H1 (cell line): ENCODE data around the gene TUBGCP6. TPM values are rescaled to one million over a fixed set of nuclear protein-coding genes. Genes with fewer than 3 reads are reported as not detected.

Source experiments
- CTCF ChIA-PET: fragments of 300-600 bp; sonication (Branson Sonifier 250); formaldehyde crosslinking; loops from one replicate; lab custom pipeline; 2021; ENCODE audit not compliant: partially characterized antibody; lab: Charles Lee
- POLR2A ChIA-PET: fragments of 300-600 bp; sonication (Branson Sonifier 250); formaldehyde crosslinking; loops from one replicate; lab custom pipeline; 2021; ENCODE audit warnings: inconsistent platforms; ENCODE audit not compliant: partially characterized antibody; lab: Charles Lee
- DNase-seq, 2 experiments: peaks; one replicate each; pipeline versions ENCODE4 v3.0.0 to v3.0.0-alpha.2; 2010 to 2022; ENCODE audit warnings: low spot score in 2 of 2, low read depth in 1 of 2, mixed read lengths in 1 of 2
- FAIRE-seq: peaks from 2 replicates; lab custom pipeline; 2011; peaks lifted over from hg19 to GRCh38; lab: Jason Lieb, UNC
- H2AFZ ChIP-seq: 2 replicates; pipeline ENCODE4 v1.8.1; 2012; ENCODE audit warnings: low read length, inconsistent platforms
- H2AK5ac ChIP-seq: 2 replicates; pipeline ENCODE4 v1.6.1; 2013; ENCODE audit warnings: low read depth, low read length
- H2BK120ac ChIP-seq: replicated peaks from 2 replicates; pipeline ENCODE3; 2013; ENCODE audit warnings: low read depth, low read length, inconsistent platforms
- H2BK12ac ChIP-seq: 2 replicates; pipeline ENCODE4 v1.6.1; 2013; ENCODE audit warnings: low read depth, low read length
- H2BK15ac ChIP-seq: 2 replicates; pipeline ENCODE4 v1.6.1; 2013; ENCODE audit warnings: low read length
- H2BK20ac ChIP-seq: 2 replicates; pipeline ENCODE4 v1.6.1; 2013; ENCODE audit warnings: low read length
- H2BK5ac ChIP-seq: 2 replicates; pipeline ENCODE4 v1.6.1; 2013; ENCODE audit warnings: low read depth, low read length
- H3K14ac ChIP-seq: 2 replicates; pipeline ENCODE4 v1.6.1; 2013; ENCODE audit warnings: inconsistent platforms; ENCODE audit not compliant: insufficient read length
- H3K18ac ChIP-seq: 2 replicates; pipeline ENCODE4 v1.6.1; 2013; ENCODE audit warnings: low read length; ENCODE audit errors: extremely low read depth
- H3K23ac ChIP-seq: 2 replicates; pipeline ENCODE4 v1.6.1; 2013; ENCODE audit warnings: inconsistent platforms; ENCODE audit not compliant: insufficient read length
- H3K23me2 ChIP-seq: 2 replicates; pipeline ENCODE4 v1.6.1; 2013; ENCODE audit warnings: low read depth, low read length
- H3K27ac ChIP-seq: 2 replicates; pipeline ENCODE4 v1.6.1; 2011; ENCODE audit warnings: low read depth, low read length, inconsistent platforms
- H3K27me3 ChIP-seq, 4 experiments: replicated peaks in 1 of 4; 1 replicate in 1 of 4; 2 replicates in 3 of 4; pipeline versions ENCODE4 v1.6.1 to v1.8.1; 2011 to 2013; ENCODE audit warnings: low read length in 3 of 4, mild to moderate bottlenecking in 3 of 4, inconsistent platforms in 2 of 4, mixed read lengths in 2 of 4, moderate library complexity in 1 of 4; ENCODE audit not compliant: control insufficient read depth in 3 of 4, insufficient read depth in 3 of 4; ENCODE audit errors: extremely low read depth in 1 of 4
- H3K36me3 ChIP-seq, 4 experiments: 2 replicates each; pipeline versions ENCODE4 v1.6.1 to v1.8.1; 2011 to 2013; ENCODE audit warnings: mild to moderate bottlenecking in 4 of 4, low read length in 3 of 4, moderate library complexity in 2 of 4, control low read depth in 1 of 4, inconsistent platforms in 1 of 4; ENCODE audit not compliant: insufficient read depth in 4 of 4, control insufficient read depth in 2 of 4
- H3K4ac ChIP-seq: replicated peaks from 2 replicates; pipeline ENCODE3; 2013; ENCODE audit warnings: low read length, low read depth, mixed read lengths, inconsistent platforms; ENCODE audit not compliant: insufficient read length
- H3K4me1 ChIP-seq, 4 experiments: replicated peaks in 1 of 4; 1 replicate in 1 of 4; 2 replicates in 3 of 4; pipeline versions ENCODE4 v1.6.1 to v1.8.1; 2011 to 2013; ENCODE audit warnings: low read length in 3 of 4, inconsistent platforms in 2 of 4, mixed read lengths in 1 of 4; ENCODE audit not compliant: insufficient read depth in 4 of 4, control insufficient read depth in 3 of 4
- H3K4me2 ChIP-seq, 2 experiments: 2 replicates each; pipeline versions ENCODE4 v1.6.1 to v1.8.1; 2011 to 2013; ENCODE audit warnings: low read depth in 2 of 2, low read length in 2 of 2, control low read depth in 1 of 2, inconsistent platforms in 1 of 2, mild to moderate bottlenecking in 1 of 2; ENCODE audit not compliant: insufficient read depth in 1 of 2
- H3K4me3 ChIP-seq, 4 experiments: fragments of 200-600, 300-600 bp in 1 of 4; sonication (generic), shearing (Covaris generic), sonication (Bioruptor Twin) in 1 of 4; 2 replicates each; pipeline versions ENCODE4 v1.5.1 to v1.8.1; 2011 to 2016; ENCODE audit warnings: low read length in 4 of 4, low read depth in 3 of 4, control low read depth in 2 of 4, inconsistent platforms in 2 of 4, mild to moderate bottlenecking in 2 of 4, mixed read lengths in 1 of 4, moderate library complexity in 1 of 4; ENCODE audit not compliant: insufficient read depth in 2 of 4; ENCODE audit errors: extremely low read depth in 1 of 4
- H3K56ac ChIP-seq: replicated peaks from 2 replicates; pipeline ENCODE3; 2013; ENCODE audit warnings: low read depth, mild to moderate bottlenecking, mixed read lengths, low read length, inconsistent platforms; ENCODE audit not compliant: insufficient read length
- H3K79me1 ChIP-seq: 2 replicates; pipeline ENCODE4 v1.6.1; 2013; ENCODE audit warnings: low read depth, low read length, control low read depth
- H3K79me2 ChIP-seq, 2 experiments: 2 replicates each; pipeline versions ENCODE4 v1.6.1 to v1.8.1; 2012 to 2013; ENCODE audit warnings: low read length in 2 of 2, mild to moderate bottlenecking in 2 of 2, inconsistent platforms in 1 of 2; ENCODE audit not compliant: insufficient read depth in 2 of 2, control insufficient read depth in 1 of 2
- H3K9ac ChIP-seq, 4 experiments: replicated peaks in 1 of 4; 1 replicate in 1 of 4; 2 replicates in 3 of 4; pipeline versions ENCODE4 v1.6.1 to v1.8.1; 2011 to 2013; ENCODE audit warnings: low read depth in 3 of 4, low read length in 3 of 4, control low read depth in 2 of 4, mild to moderate bottlenecking in 2 of 4, moderate library complexity in 2 of 4, inconsistent platforms in 1 of 4; ENCODE audit errors: extremely low read depth in 1 of 4
- H3K9me3 ChIP-seq, 2 experiments: 2 replicates each; pipeline versions ENCODE4 v1.6.1 to v1.8.1; 2012 to 2013; ENCODE audit warnings: mild to moderate bottlenecking in 2 of 2, moderate library complexity in 2 of 2, control low read depth in 1 of 2, inconsistent platforms in 1 of 2, low read depth in 1 of 2, low read length in 1 of 2, mixed read lengths in 1 of 2; ENCODE audit not compliant: insufficient read depth in 2 of 2
- H4K20me1 ChIP-seq, 2 experiments: replicated peaks in 1 of 2; 2 replicates each; pipeline versions ENCODE3 to v1.8.1; 2011 to 2013; ENCODE audit warnings: inconsistent platforms in 2 of 2, low read length in 2 of 2, mild to moderate bottlenecking in 1 of 2; ENCODE audit not compliant: insufficient read depth in 2 of 2, control insufficient read depth in 1 of 2
- H4K5ac ChIP-seq: 2 replicates; pipeline ENCODE4 v1.6.1; 2013; ENCODE audit warnings: low read length, low read depth, mixed read lengths, inconsistent platforms; ENCODE audit not compliant: insufficient read length
- H4K8ac ChIP-seq: 2 replicates; pipeline ENCODE4 v1.8.0; 2013; ENCODE audit warnings: mild to moderate bottlenecking, moderate library complexity, low read length, inconsistent platforms; ENCODE audit not compliant: insufficient read depth; ENCODE audit errors: extremely low read depth
- H4K91ac ChIP-seq: replicated peaks from 2 replicates; pipeline ENCODE3; 2013; ENCODE audit warnings: low read length, mixed read lengths, inconsistent platforms; ENCODE audit not compliant: insufficient read length
- ATF3 ChIP-seq: IDR thresholded peaks from 2 replicates; pipeline ENCODE4 v1.6.1; 2011; ENCODE audit warnings: low read depth, mild to moderate bottlenecking, low read length; ENCODE audit not compliant: insufficient read depth
- CHD2 ChIP-seq: IDR thresholded peaks from 2 replicates; pipeline ENCODE4 v1.6.1; 2012; ENCODE audit warnings: low read length, improper control_type of control experiment
- EGR1 ChIP-seq: IDR thresholded peaks from 2 replicates; pipeline ENCODE4 v1.6.1; 2011; ENCODE audit warnings: low read depth, low read length, borderline replicate concordance
- GABPA ChIP-seq: IDR thresholded peaks from 2 replicates; pipeline ENCODE4 v1.6.1; 2011; ENCODE audit warnings: mild to moderate bottlenecking, low read length, moderate library complexity, borderline replicate concordance; ENCODE audit not compliant: insufficient read depth
- KDM5A ChIP-seq: fragments of 200-600 bp; IDR thresholded peaks from 2 replicates; pipeline ENCODE4 v1.7.1; 2012; ENCODE audit warnings: mild to moderate bottlenecking, low read length, inconsistent platforms, mixed read lengths
- NRF1 ChIP-seq: IDR thresholded peaks from 2 replicates; pipeline ENCODE4 v1.6.1; 2011; ENCODE audit warnings: mild to moderate bottlenecking, low read depth, low read length, improper control_type of control experiment
- PHF8 ChIP-seq: fragments of 200-600 bp; sonication (generic); conservative IDR thresholded peaks from 2 replicates; pipeline ENCODE4 v1.7.1; 2012; ENCODE audit warnings: low read depth, mild to moderate bottlenecking, inconsistent platforms, low read length, moderate library complexity
- SP1 ChIP-seq: IDR thresholded peaks from 2 replicates; pipeline ENCODE4 v1.6.1; 2011; ENCODE audit warnings: low read depth, low read length
- SP4 ChIP-seq: IDR thresholded peaks from 2 replicates; pipeline ENCODE4 v1.6.1; 2012; ENCODE audit warnings: low read length, inconsistent platforms
- SRF ChIP-seq: IDR thresholded peaks from 2 replicates; pipeline ENCODE4 v1.6.1; 2011; ENCODE audit warnings: mild to moderate bottlenecking, low read depth, low read length, moderate library complexity
- TBP ChIP-seq: IDR thresholded peaks from 2 replicates; pipeline ENCODE4 v1.6.1; 2011; ENCODE audit warnings: low read depth, low read length, improper control_type of control experiment
- YY1 ChIP-seq: IDR thresholded peaks from 2 replicates; pipeline ENCODE4 v1.6.1; 2011; ENCODE audit warnings: low read depth, mild to moderate bottlenecking, low read length
- WGBS, 2 experiments: shearing (Covaris generic) in 1 of 2; methylation state at CpG; one replicate each; pipeline versions ENCODE4 v1.1.6 to v1.1.7; 2013 to 2015; ENCODE audit warnings: low lambda C conversion rate in 2 of 2, mixed read lengths in 2 of 2, inconsistent platforms in 1 of 2, low coverage in 1 of 2, missing lambda C conversion rate in 1 of 2; ENCODE audit not compliant: insufficient replicate concordance in 2 of 2, insufficient coverage in 1 of 2, insufficient read length in 1 of 2; ENCODE audit errors: extremely low coverage in 1 of 2, missing lambda C conversion rate in 1 of 2; 5-methylcytosine and 5-hydroxymethylcytosine counted together
- polyA plus RNA-seq, 7 experiments: library from polyadenylated mRNA; depleted of rRNA in 3 of 7; stranded (reverse) in 5 of 7; unstranded in 2 of 7; fragments of >200 nt in 5 of 7; fragments of 200-250 nt in 2 of 7; gene quantifications; 1 replicate in 5 of 7; 2 replicates in 1 of 7; 4 replicates in 1 of 7; pipeline versions ENCODE4 v1.2.1 to v1.2.3, GENCODE V29; 2011 to 2013; ENCODE audit warnings: missing spikeins in 2 of 7, mixed read lengths in 2 of 7
- total RNA-seq: library from RNA; stranded (reverse); fragmentation: NEBNext Ultra II Directional; extraction: Animal tissue kit (Norgen Biotek cat#: 25700); gene quantifications from 2 replicates; pipeline ENCODE4 v1.2.1, GENCODE V29; 2021

TUBGCP6 gene
- total and polyA plus RNA-seq, 2 of the 8 experiments (the other 6 are each of a cell fraction or from before 2014, with no cell fraction given), result 24.2 to 24.7 TPM

GRCh38 chr22:50294319-50294656 is 49.5 kb upstream of the TUBGCP6 start:
- H3K4me3 ChIP-seq, result no peak overlapping the region
- ChIA-PET CTCF (interaction anchor here (1.1 to 2.0 kb wide), 10 partner anchors 8 to 176 kb away, joined by 3 to 15 read pairs (median 6); no protein-coding TSS in a partner anchor), POLR2A (interaction anchor here (0.8 to 2.2 kb wide), 8 partner anchors 10 to 43 kb away, joined by 3 to 16 read pairs (median 6); partner anchors contain the start of genes HDAC10 and PLXNB2)
- H2BK15ac ChIP-seq, result peak overlapping the region; percentile 95; the same call in 1 of the 2 replicates
- no peaks in the 10 kb centered on the region for H3K23me2 ChIP-seq
- FAIRE-seq, result no peak
- no peak for TF ChIP-seq SP4
- TF ChIP-seq CHD2, result no peak
- TF ChIP-seq ATF3, result no peak
- TF ChIP-seq SRF, result no peak
- TF ChIP-seq YY1, result no peak
- TF ChIP-seq PHF8, result no peak
- no peak for TF ChIP-seq KDM5A
- TF ChIP-seq SP1, result no peak
- TF ChIP-seq TBP, result no peak
- TF ChIP-seq GABPA, result no peak
- no peak for TF ChIP-seq EGR1
- no peak for TF ChIP-seq NRF1
- H3K56ac ChIP-seq, result no peak overlapping the region
- peak overlapping the region; percentile 72; the same call in 1 of the 2 replicates for H2BK20ac ChIP-seq
- H3K36me3 ChIP-seq, result peaks cover 2 to 11% (median 6%) of the 10 kb centered on the region in 4 experiments; a peak in 5 of 8 replicates
- no peaks in the 10 kb centered on the region for H3K27me3 ChIP-seq
- no peak overlapping the region; a peak in 2 of 7 replicates for H3K9ac ChIP-seq
- peak overlapping the region; percentile 77; the same call in 1 of the 2 replicates for H3K27ac ChIP-seq
- no peak for DNase-seq
- no peak overlapping the region for H2AFZ ChIP-seq
- no peaks in the 10 kb centered on the region for H3K9me3 ChIP-seq
- no peak overlapping the region for H3K14ac ChIP-seq
- H3K79me1 ChIP-seq, result peaks cover 28% of the 10 kb centered on the region
- peaks cover 0 to 32% (median 23%) of the 10 kb centered on the region in 4 experiments; a peak in 6 of 7 replicates for H3K4me1 ChIP-seq
- peak overlapping the region; percentile 97; the same call in 1 of the 2 replicates for H2BK12ac ChIP-seq
- H3K79me2 ChIP-seq, result peaks cover 0 to 60% of the 10 kb centered on the region in 2 experiments; a peak in 3 of 4 replicates
- peak overlapping the region; percentile 45; the same call in 1 of the 2 replicates for H4K8ac ChIP-seq
- H2BK5ac ChIP-seq, result peak overlapping the region; percentile 97
- peak overlapping the region; percentile 66 for H2BK120ac ChIP-seq
- peak overlapping the region; percentile 18 for H4K5ac ChIP-seq
- H3K23ac ChIP-seq, result no peak overlapping the region
- H3K4me2 ChIP-seq, result peak overlapping the region; percentile 56 to 57; a peak in 2 of 4 replicates
- peak overlapping the region; percentile 41 for H4K91ac ChIP-seq
- H3K4ac ChIP-seq, result peak overlapping the region; percentile 61
- WGBS, 2 experiments, result 75% methylated on average over 4 of the region's 5 CpGs; no CpG with 5 or more reads in 1 of the 2 experiments
- H4K20me1 ChIP-seq, result peaks cover 14 to 40% of the 10 kb centered on the region in 2 experiments
- H3K18ac ChIP-seq, result peak overlapping the region; percentile 78
- no peak overlapping the region for H2AK5ac ChIP-seq
